ENCODE measurements around the gene TOR1B. TPM values are rescaled to one million over a fixed set of nuclear protein-coding genes. Genes with fewer than 3 reads are reported as not detected.
A peak's percentile ranks its signal among the peaks of the same experiment; 100 is the strongest.

The TOR1B gene
- total RNA-seq, 1 donor from 2014 or later = 8.7 TPM

GRCh38 chr9:129809346-129809745 lies 6.4 kb downstream of the TOR1B start:
- DNase-seq (no peak), ATAC-seq (no peak)
- intact Hi-C loops (cut with micrococcal nuclease) = no loop called here

DNA sequence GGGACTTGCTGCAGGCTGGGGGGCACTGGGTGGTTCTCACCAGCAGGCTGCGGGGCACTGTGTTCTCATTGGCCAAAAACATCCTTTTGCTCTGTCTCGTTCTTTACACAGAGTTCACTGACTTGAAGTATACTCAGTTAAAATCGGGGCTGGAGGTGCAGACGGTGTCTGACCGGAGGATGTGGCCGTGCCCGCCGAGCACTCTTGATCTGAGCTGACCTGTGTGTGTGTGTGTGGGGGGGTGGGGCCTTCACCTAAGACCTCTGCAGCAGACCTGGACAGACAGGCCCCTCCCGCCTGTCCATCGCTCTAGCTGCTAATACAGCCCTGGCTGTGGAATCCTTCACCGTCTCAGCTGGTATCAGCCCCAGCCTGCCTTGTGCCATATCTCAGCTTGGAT lies 7.1 kb downstream of the TOR1B start:
- ATAC-seq = no peak
- intact Hi-C loops (cut with micrococcal nuclease) = no loop called here
- no peak for DNase-seq

GRCh38 chr9:129810788-129811187 lies 7.8 kb downstream of the TOR1B start:
- ATAC-seq (no peak), DNase-seq (no peak)
- intact Hi-C loops (cut with micrococcal nuclease) = no loop called here

DNA sequence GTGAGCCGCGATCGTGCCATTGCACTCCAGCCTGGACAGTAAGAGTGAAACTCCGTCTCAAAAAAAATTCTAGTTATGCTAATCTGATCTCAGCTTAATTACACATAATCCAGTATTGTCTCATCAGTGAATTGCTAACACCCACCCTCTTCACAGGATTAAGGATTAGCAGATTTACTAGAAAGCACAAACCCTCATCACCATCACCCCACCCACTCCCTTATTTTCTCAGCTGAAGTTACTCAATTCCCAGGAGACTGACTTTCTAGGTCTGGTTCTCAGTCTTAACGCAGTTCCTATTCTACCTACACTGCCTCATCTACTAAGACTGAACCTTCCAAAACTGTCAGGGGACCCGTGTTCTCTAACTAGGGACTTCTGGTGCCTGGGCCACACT lies 9.0 kb downstream of the TOR1B start:
- ATAC-seq (no peak), DNase-seq (no peak)
- intact Hi-C loops (cut with micrococcal nuclease) = no loop called here

GRCh38 chr9:129812385-129812784 lies 9.4 kb downstream of the TOR1B start:
- intact Hi-C loops (cut with micrococcal nuclease) = no loop called here
- ATAC-seq (no peak), DNase-seq (no peak)

DNA sequence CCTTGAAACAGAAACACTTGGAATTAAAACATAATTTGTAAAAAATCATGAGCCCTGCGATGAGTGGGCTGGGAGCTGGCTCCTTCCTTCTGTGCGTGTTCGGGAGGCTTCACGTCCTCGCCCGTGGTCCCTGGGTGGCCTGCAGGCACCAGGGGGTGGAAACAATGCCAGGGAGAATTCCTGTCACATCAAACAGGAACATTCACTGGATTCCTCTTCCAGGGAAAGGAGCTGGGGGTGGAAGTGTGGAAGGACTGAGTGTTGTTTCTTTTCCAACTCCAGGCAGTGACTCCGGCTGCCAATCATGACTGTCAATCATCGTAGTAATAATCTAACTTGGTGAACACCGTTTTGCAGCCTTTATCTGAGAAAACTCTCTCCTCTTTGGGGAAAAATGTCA lies 10.7 kb downstream of the TOR1B start:
- ATAC-seq = no peak
- intact Hi-C loops (cut with micrococcal nuclease) = no loop called here
- no peak for DNase-seq

DNA sequence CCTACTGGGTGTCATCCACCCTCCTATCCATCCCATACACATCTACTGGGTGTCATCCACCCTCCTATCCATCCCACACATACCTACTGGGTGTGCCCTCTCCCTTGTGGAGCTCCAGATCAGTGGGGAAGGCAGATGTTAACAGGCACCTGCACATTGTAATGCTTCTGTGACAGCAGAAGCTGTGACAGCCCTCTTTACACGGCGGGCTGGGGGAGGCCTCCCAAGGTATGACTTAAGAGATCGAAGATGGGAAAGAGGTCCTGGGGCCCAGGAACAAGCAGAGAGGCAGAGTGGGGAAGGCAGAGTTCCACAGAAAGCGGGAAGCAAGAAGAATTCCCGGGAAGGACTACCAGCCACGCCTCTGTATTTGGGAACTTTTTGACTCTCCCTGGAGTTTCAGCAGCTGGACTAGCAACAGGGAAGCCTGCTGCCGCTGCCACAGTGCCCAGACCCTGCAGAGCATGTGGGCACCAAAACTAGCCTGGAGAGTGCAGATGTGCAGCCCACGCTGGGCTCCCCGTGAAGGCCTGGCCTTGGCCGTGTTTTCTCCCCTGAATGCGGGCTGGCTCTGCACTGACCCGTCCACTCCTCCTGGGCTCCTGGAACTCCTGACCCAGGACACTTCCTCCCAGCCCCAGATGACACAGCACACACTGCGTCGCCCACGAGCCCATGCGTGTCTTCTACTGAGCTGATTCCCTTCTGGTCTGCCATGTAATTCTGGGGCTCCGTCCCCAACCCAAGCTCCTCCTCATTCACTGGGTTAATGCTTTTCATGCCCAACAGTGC lies 11.6 kb downstream of the TOR1B start:
- ATAC-seq (no peak), DNase-seq (no peak)

DNA sequence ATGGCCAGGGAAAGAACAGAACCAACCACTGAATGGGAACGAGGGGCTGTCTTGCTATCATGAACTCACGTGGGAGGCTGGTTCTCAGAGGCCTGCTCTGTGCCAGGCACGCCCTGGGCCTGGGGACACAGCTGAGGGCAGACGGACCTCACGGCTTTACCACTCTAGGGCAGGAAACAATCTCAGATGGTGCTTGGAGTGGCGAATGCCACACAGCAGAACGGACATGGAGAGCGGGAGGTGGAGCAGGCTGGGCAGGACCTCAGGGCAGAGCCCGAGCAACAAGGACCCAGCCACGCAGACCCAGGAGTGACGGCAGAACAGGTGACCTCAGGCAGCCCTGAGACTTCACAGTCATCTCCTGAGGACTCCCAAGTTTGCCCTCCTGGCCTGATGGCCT lies 12.3 kb downstream of the TOR1B start:
- intact Hi-C loops (cut with micrococcal nuclease) = no loop called here
- ATAC-seq = no peak

More for the DNA sequence above, 11.6 kb downstream of the TOR1B start:
- intact Hi-C loops (cut with micrococcal nuclease) = no loop called here

DNA sequence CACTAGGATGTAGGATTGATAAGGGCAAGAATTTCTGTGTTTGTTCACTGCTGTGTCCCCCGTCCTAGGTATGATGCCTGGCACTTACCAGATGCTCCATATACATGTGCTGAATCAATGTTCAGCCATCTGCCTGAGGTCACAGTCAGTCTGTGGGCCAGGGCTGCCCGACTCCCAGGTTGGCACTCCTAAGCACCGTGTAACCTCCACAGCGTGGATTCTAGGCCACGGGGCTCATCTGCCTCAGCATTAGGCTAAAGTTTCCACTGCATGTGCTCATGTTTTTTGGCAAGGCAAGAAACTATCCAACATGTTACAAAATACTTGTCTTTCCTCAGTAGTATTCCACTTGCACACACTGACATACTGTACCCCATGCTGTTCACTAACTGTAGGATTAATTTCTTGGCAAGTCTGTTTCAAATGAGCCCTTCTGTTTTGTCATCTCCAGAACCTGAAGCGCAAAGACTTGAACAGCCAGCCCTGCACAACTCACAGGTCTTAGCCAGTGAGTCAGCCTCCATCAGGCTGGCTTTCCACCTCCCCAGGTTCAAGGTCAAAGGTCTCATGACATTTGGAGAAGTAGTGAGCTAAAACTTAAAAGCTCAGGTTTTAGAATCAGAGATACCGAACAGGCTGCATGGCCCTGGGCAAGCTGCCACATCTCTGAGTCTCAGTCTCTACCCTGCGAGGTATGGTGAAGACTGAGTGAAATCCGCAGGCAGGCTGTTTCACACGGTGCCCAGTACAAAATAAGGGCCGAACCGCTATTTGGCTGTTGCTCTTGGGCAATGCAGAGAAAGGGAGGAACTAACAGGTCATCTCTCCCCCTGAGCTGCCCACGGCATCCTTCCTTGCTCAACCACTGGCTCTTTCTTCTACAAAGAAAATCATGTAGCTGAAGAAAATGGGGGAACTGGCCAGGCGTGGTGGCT lies 13.8 kb downstream of the TOR1B start:
- intact Hi-C loops (cut with micrococcal nuclease) = no loop called here
- ATAC-seq (no peak), DNase-seq (no peak)

More for the DNA sequence above, 12.3 kb downstream of the TOR1B start:
- no peak for DNase-seq

- intact Hi-C loops (cut with micrococcal nuclease) = no loop called here
- DNase-seq (no peak), ATAC-seq (peak; percentile 10)
These were observed 20.0 kb downstream of the TOR1B start for GRCh38 chr9:129822898-129823541.

DNA sequence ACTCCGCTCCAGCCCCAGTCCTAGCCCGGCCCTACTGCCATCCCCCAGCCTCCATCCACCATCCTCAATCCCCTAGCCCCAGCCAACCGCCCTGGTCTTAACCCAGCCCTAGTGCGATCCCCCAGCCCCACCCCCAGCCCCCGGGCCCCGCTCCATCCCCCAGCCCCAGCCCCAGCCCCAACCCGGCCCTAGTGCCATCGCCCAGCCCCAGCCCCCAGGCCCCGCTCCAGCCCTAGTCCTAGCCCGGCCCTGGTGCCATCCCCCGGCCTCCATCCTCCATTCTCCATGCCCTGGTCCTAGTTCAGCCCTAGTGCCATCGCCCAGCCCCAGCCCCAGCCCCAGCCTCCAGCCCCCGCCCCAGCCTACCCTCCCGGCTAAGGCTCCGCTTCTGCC lies 20.6 kb downstream of the TOR1B start:
- peak; percentile 19 for ATAC-seq
- DNase-seq = no peak
- intact Hi-C loops (cut with micrococcal nuclease) = no loop called here

GRCh38 chr9:129823935-129824601 lies 21.1 kb downstream of the TOR1B start, which contains the start of gene TOR1A:
TOR1A (minus strand) TSS chr9:129824136; CDS start chr9:129824085, 51 bp downstream.
- intact Hi-C loops (cut with micrococcal nuclease) = no loop called here
- ATAC-seq = peak; percentile 97

DNA sequence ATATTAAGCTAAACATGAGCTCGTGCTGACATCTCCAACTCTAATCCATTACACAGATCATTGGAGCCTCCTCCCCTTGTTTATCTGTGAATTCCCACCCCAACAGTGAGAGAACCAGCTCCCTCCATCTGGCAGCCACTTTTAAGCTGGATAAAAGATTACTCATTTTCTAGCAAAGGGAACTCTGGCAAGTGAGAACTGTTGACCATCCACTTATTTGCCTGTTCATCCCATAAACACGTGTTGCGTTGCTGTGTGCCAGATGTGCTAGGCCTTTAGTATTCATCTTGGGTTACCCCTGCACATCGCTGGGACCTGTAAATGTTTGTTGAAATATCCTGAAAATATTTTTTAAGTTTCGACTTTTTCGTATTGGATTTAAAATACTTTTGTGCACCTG lies 23.4 kb downstream of the TOR1B start:
- intact Hi-C loops (cut with micrococcal nuclease) = no loop called here
- no peak for ATAC-seq
- DNase-seq = no peak

More at GRCh38 chr9:129823935-129824601, 21.1 kb downstream of the TOR1B start, which contains the start of gene TOR1A:
- DNase-seq = peak; percentile 97

DNA sequence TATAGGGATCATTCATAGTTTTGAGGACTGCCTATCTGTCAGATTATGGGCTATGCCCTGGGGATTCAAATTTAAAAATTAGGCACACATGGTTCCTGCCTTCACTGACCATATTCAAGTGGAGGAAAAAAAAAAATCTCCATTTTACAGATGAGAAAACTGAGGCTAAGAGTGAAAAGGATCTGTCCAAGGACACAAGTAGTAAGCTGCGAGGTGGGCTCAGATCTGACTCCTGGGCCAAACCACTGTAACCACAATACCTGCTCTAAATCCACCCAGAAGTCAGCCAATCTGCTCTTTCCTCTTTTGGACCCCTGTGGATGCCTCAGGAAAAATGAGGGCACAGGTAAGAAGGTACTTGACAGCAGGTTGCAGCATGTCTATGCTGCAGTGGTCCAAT lies 23.8 kb downstream of the TOR1B start:
- intact Hi-C loops (cut with micrococcal nuclease) = no loop called here
- DNase-seq (no peak), ATAC-seq (no peak)

DNA sequence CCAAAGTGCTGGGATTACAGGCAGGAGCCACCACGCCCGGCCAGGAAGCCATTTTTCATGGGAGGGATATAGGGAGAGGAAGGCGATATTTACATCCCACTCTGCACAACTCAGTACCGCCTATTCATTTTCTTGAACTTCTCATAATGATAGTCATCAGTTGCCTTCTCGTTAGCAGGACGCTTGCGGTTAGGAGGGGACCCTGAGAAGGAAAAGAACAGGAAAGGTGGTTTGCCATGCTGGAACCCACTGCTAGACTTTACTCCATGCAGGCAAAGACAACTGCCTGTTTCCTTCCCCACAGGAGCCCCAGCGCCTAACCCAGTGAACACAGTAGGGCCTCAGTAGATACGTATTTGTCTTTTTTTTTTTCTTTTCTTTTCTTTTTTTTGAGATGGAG lies 25.1 kb downstream of the TOR1B start:
- DNase-seq (no peak), ATAC-seq (no peak)
- intact Hi-C loops (cut with micrococcal nuclease) = no loop called here

DNA sequence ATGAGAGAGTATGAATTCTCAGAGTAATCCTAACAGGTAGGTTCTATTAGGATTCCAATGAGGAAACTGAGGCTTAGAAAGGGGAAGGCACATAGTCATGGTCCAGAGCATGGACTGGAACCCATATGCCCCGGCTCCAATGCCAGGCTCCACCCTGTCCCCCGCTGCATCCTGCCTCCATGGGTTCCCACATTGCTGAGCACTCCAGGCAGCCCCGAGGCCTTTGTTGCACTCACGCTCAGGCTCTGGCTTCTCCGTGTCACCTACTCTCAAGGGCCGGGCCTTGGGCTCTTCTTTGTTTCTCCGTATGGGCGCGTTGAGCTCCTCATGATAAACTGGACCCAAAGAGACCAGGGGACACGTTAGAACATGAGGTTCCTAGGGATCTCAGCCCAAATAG lies 26.0 kb downstream of the TOR1B start:
- no peak for DNase-seq
- no peak for ATAC-seq
- intact Hi-C loops (cut with micrococcal nuclease) = no loop called here

GRCh38 chr9:129832982-129833381 lies 30.0 kb downstream of the TOR1B start:
- intact Hi-C loops (cut with micrococcal nuclease) = no loop called here
- DNase-seq (no peak), ATAC-seq (no peak)

DNA sequence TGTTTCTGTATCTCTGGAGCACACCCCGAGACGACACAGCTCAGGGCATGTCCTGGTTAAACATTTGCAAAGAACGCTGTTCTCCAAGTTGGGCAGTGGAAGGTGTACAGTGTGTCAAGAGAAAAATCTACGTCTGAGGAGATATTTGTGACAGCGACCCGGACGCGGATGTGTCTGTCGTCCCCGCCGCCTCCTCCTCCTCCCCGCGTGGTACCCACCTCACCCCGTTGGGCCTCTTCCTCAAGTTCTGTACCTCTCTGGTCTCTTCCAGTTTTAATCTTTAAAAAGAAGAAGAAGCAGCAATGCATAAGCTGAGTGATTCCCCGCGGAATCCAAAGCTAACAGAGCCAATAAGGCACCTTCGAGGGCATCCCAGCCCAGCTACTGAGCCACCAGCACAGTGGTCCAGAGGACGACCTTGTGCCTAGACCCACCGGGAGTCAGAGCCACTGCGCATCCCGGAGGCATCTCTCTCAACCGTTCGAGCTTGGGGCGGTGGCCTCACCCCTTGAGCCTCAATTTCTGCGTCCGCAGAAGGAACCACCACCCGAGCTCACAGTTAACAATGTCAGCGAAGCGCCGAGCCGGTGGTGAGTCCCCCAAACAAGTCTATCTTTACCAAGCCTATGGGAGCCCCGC lies 31.6 kb downstream of the TOR1B start:
- no peak for DNase-seq
- intact Hi-C loops (cut with micrococcal nuclease) = no loop called here
- ATAC-seq = peak; percentile 25
